GDM1 (cell line): ENCODE measurements around the gene PREX1.

ENCODE experiments used
- DNase-seq: peaks from one replicate; lab custom pipeline; 2025; lab: John Stamatoyannopoulos, UW

Gene PREX1

GRCh38 chr20:48750376-48750775, 77.4 kb downstream of the PREX1 start:
- DNase-seq, result no peak

DNA sequence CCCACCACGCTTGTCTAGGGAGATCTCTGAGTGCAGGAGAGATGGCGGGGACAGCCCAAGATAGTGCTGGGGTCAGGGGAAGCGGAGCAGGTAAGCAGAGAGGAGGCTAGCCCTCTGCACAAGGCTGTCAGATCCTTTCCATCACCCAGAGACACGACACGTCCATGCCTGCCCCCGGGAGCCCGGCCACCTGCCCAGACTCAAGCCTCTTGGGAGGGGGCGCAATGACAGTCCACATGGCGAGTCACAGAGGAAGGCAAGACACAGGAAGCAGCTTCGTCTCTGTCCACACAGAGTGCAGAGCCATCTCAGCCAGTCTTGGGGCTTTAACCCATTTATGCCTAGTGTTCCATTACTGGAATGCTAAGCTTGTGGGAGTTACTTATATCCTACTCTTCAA, 78.4 kb downstream of the PREX1 start:
- no peak for DNase-seq

- DNase-seq, result no peak
Measured at GRCh38 chr20:48748556-48748955, 79.2 kb downstream of the PREX1 start.

DNA sequence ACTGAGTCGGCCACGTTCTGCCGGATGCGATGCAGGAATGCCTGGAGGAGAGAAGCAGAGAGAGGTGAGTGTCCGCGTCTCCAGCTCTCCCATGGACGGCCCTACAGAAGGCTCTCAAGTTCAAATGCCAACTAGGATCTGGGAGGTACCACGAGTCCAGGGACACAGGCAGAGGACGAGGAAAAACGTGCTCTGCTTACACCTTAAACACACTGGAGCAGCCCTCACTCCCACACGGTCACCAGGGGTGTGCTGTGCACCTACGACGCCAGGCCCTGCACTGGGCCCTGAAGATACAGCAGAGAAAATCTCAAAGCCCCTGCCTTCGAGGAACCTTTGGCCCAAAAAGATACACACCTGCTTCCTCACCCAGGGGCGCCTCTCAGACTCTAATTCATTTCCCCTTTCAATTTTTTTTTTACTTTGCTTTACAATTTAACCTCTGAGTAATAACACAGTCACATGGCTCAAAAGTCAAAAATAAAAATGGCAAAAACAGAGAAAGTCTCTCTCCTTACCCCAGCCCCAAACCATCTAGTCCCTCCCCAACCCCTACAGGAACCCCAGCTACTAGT, 79.9 kb downstream of the PREX1 start:
- DNase-seq, result no peak

DNA sequence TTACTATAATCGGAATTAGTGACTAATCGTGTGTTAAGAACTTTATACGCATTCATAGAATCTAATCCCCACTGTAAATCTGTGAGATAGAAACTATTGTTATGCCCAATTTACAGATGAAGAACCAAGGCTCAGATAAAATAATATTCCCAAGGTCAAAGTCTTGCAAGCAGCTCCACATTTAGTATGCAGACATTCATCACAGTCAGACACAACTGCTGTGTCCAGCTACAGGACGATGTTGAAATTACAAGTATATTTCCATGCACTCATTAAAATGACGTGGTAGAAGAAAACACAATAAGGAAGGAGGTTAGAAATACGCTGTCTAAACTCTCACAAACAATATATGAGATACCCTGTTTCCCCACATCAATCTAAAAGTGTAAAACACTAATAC, 82.5 kb downstream of the PREX1 start:
- DNase-seq, result no peak

DNA sequence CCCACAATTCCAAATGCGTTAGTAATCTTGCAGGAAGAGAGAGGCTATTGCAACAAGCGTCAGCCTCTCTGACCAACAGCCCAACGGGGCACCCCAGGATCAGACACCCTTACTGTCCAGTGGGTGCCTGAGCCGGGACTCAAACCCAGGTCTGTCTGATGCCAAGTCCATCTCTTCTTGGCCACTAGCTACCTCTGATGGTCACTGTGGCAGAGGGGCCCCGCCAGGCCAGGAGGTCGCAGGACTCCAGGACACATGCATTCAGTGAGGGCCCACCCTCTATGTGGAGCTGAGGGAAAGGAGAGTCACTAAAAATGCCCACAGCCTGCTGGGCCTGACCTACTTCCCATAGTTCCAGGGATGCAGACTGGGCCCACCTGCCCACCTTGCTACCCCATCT, 83.3 kb downstream of the PREX1 start:
- no peak for DNase-seq

DNA sequence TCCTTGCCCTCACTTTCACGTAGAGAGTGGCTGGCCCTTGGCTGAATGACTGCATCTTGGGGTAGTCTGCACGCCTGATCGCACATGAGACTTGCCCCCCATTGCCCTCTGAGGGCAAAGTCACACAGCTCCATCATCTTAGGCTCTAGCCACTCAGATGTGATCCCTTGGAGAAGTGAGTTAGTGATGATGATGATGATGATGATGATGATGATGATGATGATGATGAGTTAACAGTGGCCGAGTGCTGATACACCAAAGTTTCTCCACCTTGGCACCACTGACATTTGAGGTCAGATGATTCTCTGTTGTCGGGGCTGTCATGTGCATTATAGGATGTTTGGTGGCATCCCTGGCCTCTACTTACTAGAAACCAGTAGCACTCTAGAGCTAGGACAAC, 84.0 kb downstream of the PREX1 start:
- no peak for DNase-seq

DNA sequence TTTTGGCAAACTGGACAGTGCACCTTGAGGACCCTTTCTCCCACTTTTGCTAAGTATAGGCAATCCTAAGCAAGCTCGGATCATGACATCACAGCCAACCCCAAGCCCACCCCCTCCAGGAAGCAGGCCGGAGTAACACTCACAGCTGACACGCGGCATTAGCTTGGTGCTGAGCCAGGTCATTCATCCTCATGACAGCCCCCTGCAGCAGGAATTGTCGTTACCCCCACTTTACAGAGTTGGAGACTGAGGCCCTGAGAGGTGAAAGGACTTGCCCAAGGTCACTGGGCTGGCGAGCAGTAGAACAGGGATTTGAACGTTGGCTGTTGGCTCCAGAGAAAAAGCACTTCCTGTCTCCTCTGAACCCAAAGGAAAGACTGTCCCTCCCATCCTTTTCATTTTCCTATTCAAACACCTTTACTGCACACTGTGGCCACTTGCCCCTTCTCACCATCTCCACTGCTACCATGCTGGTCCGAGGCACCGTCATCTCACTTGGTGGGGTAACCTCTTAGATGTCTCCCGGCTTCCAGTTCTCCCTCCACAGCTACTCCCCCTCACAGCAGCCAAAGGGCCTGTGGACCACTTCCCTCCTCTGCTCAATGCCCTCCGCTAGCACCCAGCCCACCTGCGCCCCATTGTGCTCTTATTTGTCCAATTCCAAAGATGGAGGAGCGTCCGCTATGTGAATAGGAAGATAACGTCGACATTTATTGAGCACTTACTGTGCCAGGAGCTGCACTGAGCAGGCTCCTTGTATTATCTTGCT, 84.7 kb downstream of the PREX1 start:
- DNase-seq, result no peak

- no peak for DNase-seq
Measured at GRCh38 chr20:48742233-48742632, 85.6 kb downstream of the PREX1 start.

- DNase-seq, result no peak
Measured at GRCh38 chr20:48741669-48742068, 86.1 kb downstream of the PREX1 start.

DNA sequence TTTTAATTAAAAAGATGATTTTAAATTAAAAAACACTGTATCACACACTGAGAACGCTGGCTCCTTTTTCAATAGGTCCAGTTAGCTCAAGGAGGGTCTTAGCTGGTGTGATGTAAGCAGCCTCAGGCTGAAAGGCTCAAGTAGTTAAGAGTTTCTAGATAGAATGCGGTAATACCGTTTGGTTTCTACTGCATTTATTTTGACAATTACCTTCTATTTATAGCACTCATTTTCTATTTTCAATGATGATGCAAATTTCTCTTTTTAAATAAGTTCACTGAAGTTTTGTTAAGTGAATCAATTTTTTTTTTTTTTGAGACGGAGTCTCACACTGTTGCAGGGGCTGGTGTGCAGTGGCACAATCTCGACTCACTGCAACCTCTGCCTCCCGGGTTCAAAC, 87.1 kb downstream of the PREX1 start:
- DNase-seq, result no peak

DNA sequence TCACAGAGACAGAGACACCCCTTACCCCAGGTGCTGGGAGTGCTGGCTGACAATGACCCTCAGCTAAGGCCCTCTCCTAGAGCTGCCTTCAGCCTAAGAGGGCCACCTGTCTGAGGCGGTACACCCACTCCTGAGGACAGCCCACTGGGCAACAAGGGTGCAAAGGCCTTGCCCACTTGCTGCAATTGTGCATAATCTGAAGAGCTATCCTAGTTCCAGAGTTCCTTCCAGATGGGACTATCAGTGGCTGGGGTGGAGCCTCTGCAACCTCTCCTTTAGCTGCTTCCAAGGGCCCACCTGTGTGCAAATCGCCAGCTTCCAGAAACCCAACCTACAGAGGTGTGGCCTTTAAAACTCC, 87.5 kb downstream of the PREX1 start:
- DNase-seq, result no peak

GRCh38 chr20:48739395-48740291, 88.2 kb downstream of the PREX1 start:
- no peak for DNase-seq

- no peak for DNase-seq
Measured at GRCh38 chr20:48738399-48739304, 89.1 kb downstream of the PREX1 start.

GRCh38 chr20:48738094-48738398, 89.8 kb downstream of the PREX1 start:
- no peak for DNase-seq

- DNase-seq, result no peak
Measured at GRCh38 chr20:48737434-48738093, 90.2 kb downstream of the PREX1 start.

- no peak for DNase-seq
Measured at GRCh38 chr20:48736636-48737035, 91.2 kb downstream of the PREX1 start.

GRCh38 chr20:48736231-48736630, 91.6 kb downstream of the PREX1 start:
- no peak for DNase-seq

DNA sequence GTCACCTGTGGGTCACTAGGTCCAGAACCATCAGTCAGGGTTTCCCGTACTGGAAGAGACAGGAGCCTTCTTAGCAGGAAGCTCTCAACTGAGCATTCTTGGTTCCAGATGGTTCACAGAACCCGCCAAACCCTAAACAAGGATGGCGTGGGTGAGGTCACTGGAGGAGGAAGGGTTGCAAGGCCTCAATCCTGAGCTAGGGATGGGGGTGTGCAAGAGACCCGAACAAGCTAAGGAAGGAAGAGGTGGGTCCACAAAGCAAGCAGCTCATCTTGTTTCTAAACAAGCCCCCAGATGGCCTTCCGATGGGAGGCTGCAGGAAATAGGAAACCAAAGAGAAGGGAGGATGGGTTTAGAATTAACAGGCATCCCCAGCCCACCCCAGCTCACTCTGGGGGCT, 92.7 kb downstream of the PREX1 start:
- DNase-seq, result peak; percentile 81

- DNase-seq, result no peak
Measured at GRCh38 chr20:48734104-48734749, 93.6 kb downstream of the PREX1 start.

DNA sequence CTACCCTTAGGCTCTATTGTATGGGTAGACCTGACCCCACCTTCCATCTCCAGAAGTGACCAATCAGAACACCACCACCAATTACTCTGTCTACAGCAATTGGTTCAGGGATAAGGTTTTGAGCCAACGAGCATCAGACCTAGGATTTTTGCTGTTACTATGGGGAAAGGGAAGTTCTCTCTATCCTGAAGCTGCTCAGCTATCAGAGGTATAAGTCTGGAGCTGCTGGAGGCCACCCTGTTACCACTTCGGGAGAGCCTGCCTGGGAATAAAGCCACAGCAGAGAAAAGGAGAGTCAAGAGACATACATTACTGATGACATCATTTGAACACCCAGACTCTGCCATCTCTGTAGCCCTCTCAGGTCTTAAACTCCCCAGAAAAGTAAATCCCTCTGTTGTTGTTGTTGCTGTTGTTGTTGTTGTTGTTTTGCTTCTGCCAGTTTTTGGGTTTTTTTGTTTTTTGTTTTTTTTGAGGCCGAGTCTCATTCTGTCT, 94.5 kb downstream of the PREX1 start:
- no peak for DNase-seq
